ENCODE measurements around the gene SP4.

DNA sequence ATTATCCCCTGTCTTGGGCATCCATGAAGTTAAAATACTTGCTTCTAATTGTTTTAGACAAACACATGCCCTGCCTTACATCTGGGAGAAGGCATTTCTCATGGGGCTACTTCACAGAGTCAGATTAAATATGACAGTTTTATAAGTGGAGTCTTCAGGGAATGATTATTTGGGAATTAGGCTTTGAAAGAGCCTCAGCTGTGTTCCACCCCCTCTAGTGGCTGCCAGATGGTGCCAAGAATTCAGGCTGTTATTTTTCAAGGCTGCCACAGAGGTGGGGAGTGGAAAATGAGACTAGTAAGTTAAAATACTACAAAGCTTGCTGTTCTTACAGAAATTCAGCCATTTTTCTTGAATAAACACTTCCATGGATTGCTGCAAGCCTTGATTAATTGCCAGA is 69.2 kb downstream of the SP4 start:
- TF ChIP-seq, protein P1, sequence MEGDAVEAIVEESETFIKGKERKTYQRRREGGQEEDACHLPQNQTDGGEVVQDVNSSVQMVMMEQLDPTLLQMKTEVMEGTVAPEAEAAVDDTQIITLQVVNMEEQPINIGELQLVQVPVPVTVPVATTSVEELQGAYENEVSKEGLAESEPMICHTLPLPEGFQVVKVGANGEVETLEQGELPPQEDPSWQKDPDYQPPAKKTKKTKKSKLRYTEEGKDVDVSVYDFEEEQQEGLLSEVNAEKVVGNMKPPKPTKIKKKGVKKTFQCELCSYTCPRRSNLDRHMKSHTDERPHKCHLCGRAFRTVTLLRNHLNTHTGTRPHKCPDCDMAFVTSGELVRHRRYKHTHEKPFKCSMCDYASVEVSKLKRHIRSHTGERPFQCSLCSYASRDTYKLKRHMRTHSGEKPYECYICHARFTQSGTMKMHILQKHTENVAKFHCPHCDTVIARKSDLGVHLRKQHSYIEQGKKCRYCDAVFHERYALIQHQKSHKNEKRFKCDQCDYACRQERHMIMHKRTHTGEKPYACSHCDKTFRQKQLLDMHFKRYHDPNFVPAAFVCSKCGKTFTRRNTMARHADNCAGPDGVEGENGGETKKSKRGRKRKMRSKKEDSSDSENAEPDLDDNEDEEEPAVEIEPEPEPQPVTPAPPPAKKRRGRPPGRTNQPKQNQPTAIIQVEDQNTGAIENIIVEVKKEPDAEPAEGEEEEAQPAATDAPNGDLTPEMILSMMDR (IDR thresholded peaks at IDR 0.05; ENCODE audit: poor library complexity): no peak
- no peak for TF ChIP-seq EZH2phosphoT487 (IDR thresholded peaks at IDR 0.05; ENCODE audit: low read depth, severe bottlenecking, unreplicated experiment)
